Ishikawa (cell line): ENCODE results near the gene BICDL2.

ENCODE experiments used
- CEBPB ChIP-seq: IDR thresholded peaks from 2 replicates; pipeline ENCODE4 v1.6.1; 2012
- EGR1 ChIP-seq: IDR thresholded peaks from 2 replicates; pipeline ENCODE4 v1.6.1; 2012
- EP300 ChIP-seq: IDR thresholded peaks from 2 replicates; pipeline ENCODE4 v1.6.1; 2012; ENCODE audit warnings: borderline replicate concordance
- FOXM1 ChIP-seq: IDR thresholded peaks from 2 replicates; pipeline ENCODE4 v1.6.1; 2012; ENCODE audit warnings: low read depth, borderline replicate concordance
- NFIC ChIP-seq: IDR thresholded peaks from 2 replicates; pipeline ENCODE4 v1.6.1; 2012
- RAD21 ChIP-seq: IDR thresholded peaks from 2 replicates; pipeline ENCODE4 v1.6.1; 2012; ENCODE audit warnings: low read depth
- TAF1 ChIP-seq: IDR thresholded peaks from 2 replicates; pipeline ENCODE4 v1.6.1; 2012; ENCODE audit warnings: low read depth, mild to moderate bottlenecking
- TCF12 ChIP-seq: IDR thresholded peaks from 2 replicates; pipeline ENCODE4 v1.6.1; 2012; ENCODE audit warnings: low read depth
- YY1 ChIP-seq: IDR thresholded peaks from 2 replicates; pipeline ENCODE4 v1.6.1; 2012; ENCODE audit warnings: low read depth
- ZBTB7A ChIP-seq: IDR thresholded peaks from 2 replicates; pipeline ENCODE4 v1.6.1; 2012; ENCODE audit warnings: low read depth
- TF ChIP-seq, protein P1 (sequence below): IDR thresholded peaks from 2 replicates; pipeline ENCODE4 v1.6.1; 2012
- TF ChIP-seq, protein P2 (sequence below): IDR thresholded peaks from 2 replicates; pipeline ENCODE4 v1.6.1; 2012; ENCODE audit warnings: low read depth, mild to moderate bottlenecking
- TF ChIP-seq, protein P3 (sequence below): IDR thresholded peaks from 2 replicates; pipeline ENCODE4 v1.6.1; 2012

DNA sequence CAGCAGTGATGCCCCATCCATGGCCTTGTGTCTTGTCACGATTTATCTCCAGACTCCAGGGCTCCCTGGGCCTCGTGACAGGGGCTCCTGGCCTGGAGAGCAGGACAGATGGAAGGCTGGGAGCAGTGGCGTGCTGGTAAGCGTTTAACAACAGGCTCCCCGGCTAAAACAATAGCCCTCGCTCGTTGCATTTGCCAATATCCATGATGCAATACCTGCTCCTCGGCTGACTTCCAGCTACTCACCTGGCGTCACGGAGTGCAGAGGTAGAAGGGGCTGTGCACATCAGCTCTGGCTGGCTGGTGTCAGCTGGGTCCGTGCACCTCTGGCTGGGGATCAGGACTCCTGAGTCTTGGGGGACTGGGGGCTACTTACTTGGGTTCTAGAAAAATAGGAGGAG lies 1.5 kb upstream of the BICDL2 start:
- no peak for TF ChIP-seq TAF1
- TF ChIP-seq, protein P1, sequence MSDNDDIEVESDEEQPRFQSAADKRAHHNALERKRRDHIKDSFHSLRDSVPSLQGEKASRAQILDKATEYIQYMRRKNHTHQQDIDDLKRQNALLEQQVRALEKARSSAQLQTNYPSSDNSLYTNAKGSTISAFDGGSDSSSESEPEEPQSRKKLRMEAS: no peak; the same call in 1 of the 2 replicates
- TF ChIP-seq NFIC: peak; percentile 88
- TF ChIP-seq EP300: 0 out of 2 replicates have a peak, but pooled peaks have one; percentile 23
- TF ChIP-seq, protein P2, sequence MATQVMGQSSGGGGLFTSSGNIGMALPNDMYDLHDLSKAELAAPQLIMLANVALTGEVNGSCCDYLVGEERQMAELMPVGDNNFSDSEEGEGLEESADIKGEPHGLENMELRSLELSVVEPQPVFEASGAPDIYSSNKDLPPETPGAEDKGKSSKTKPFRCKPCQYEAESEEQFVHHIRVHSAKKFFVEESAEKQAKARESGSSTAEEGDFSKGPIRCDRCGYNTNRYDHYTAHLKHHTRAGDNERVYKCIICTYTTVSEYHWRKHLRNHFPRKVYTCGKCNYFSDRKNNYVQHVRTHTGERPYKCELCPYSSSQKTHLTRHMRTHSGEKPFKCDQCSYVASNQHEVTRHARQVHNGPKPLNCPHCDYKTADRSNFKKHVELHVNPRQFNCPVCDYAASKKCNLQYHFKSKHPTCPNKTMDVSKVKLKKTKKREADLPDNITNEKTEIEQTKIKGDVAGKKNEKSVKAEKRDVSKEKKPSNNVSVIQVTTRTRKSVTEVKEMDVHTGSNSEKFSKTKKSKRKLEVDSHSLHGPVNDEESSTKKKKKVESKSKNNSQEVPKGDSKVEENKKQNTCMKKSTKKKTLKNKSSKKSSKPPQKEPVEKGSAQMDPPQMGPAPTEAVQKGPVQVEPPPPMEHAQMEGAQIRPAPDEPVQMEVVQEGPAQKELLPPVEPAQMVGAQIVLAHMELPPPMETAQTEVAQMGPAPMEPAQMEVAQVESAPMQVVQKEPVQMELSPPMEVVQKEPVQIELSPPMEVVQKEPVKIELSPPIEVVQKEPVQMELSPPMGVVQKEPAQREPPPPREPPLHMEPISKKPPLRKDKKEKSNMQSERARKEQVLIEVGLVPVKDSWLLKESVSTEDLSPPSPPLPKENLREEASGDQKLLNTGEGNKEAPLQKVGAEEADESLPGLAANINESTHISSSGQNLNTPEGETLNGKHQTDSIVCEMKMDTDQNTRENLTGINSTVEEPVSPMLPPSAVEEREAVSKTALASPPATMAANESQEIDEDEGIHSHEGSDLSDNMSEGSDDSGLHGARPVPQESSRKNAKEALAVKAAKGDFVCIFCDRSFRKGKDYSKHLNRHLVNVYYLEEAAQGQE: no peak
- no peak for TF ChIP-seq RAD21
- TF ChIP-seq EGR1: no peak
- 0 out of 2 replicates have a peak, but pooled peaks have one; percentile 23 for TF ChIP-seq TCF12
- no peak for TF ChIP-seq ZBTB7A
- TF ChIP-seq, protein P3, sequence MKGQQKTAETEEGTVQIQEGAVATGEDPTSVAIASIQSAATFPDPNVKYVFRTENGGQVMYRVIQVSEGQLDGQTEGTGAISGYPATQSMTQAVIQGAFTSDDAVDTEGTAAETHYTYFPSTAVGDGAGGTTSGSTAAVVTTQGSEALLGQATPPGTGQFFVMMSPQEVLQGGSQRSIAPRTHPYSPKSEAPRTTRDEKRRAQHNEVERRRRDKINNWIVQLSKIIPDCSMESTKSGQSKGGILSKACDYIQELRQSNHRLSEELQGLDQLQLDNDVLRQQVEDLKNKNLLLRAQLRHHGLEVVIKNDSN: peak; percentile 27; the same call in 1 of the 2 replicates
- TF ChIP-seq CEBPB: peak; percentile 98
- no peak for TF ChIP-seq FOXM1
- TF ChIP-seq YY1: no peak
